Measurements from ENCODE around the gene PEAK1.

DNA sequence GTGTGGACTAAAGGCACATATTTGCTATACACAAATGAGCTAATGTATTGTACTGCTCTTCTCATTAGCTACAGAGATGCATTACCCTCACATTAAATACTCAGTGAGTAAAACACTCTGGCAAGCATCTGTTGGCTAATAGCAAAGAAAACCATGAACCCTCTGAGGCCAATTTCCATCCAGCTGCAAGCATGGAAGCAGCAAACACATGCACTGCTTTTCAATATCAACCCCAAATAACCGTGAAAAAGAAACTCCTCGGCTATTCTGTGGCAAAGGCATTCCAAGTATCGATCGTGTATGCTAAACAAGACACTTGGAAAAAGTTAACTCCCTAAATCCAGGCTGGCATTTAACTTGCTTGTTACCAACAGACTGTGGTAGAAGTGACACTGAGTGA lies 67.0 kb downstream of the PEAK1 start:
- no peak for TF ChIP-seq CTCF (IDR thresholded peaks at IDR 0.05)
- TF ChIP-seq POLR2AphosphoS5 (IDR thresholded peaks at IDR 0.05): no peak
